BLaER1 treated with 17β-estradiol and CSF1 and Interleukin-3, amounts not matched to agents 10 nM and 100 nM (cell line): ENCODE measurements around the gene ROR2.

Source experiments
- H3K27ac ChIP-seq, 11 experiments: shearing (Covaris generic); formaldehyde crosslinking; 2 replicates each; pipeline ENCODE4 v1.8.1; 2022
- H3K27me3 ChIP-seq, 11 experiments: shearing (Covaris generic); formaldehyde crosslinking; 2 replicates each; pipeline ENCODE4 v1.8.1; 2022
- H3K36me3 ChIP-seq, 11 experiments: shearing (Covaris generic); formaldehyde crosslinking; 2 replicates each; pipeline ENCODE4 v1.8.1; 2022
- H3K4me1 ChIP-seq, 10 experiments: shearing (Covaris generic); formaldehyde crosslinking; 2 replicates each; pipeline ENCODE4 v1.8.1; 2022
- H3K4me2 ChIP-seq, 11 experiments: shearing (Covaris generic); formaldehyde crosslinking; 2 replicates each; pipeline ENCODE4 v1.8.1; 2022
- H3K4me3 ChIP-seq, 10 experiments: shearing (Covaris generic); formaldehyde crosslinking; 2 replicates each; pipeline ENCODE4 v1.8.1; 2022
- H3K9ac ChIP-seq, 11 experiments: shearing (Covaris generic); formaldehyde crosslinking; 2 replicates each; pipeline ENCODE4 v1.8.1; 2022
- H3K9me3 ChIP-seq, 11 experiments: shearing (Covaris generic); formaldehyde crosslinking; replicated peaks in 1 of 11; 2 replicates each; pipeline ENCODE4 v1.8.1; 2022
- H4K20me1 ChIP-seq, 11 experiments: shearing (Covaris generic); formaldehyde crosslinking; 2 replicates each; pipeline ENCODE4 v1.8.1; 2022
- Cebpa-rat ChIP-seq, 11 experiments: shearing (Covaris generic); IDR thresholded peaks; 2 replicates each; pipeline ENCODE4 v1.8.1; 2022

ROR2 gene

DNA sequence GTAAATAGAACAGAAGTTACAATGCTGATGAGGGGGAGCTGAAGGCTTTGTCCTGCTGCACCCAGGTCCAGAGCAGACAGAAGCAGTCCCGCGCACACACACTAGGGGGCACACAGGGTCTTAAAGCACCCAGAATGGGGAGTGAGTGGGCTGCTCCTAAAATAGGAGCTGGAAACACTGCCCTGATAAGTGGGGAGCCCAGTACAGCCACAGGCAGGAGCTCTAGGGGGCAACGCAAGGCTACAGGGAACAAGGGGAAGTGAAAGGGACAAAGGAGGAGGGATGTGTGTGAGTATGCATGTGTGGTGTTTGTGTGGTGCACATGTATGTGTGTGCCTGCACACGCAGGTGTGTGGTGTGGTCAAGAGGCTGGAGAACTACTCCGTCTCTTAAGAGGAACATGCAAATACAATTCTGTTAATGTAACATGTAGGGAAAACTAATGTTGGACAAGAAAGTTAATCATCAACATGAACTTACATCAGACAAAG, 191.5 kb downstream of the ROR2 start:
- no peak overlapping the region for H3K4me2 ChIP-seq
- H3K27ac ChIP-seq, result no peak overlapping the region
- H3K27me3 ChIP-seq, result no peaks in the 10 kb centered on the region
- no peaks in the 10 kb centered on the region for H3K9me3 ChIP-seq
- no peaks in the 10 kb centered on the region for H3K36me3 ChIP-seq
- no peak for TF ChIP-seq Cebpa-rat (IDR thresholded peaks at IDR 0.05)
- no peaks in the 10 kb centered on the region for H4K20me1 ChIP-seq
- no peaks in the 10 kb centered on the region for H3K4me1 ChIP-seq
- H3K4me3 ChIP-seq, result no peak overlapping the region
- H3K9ac ChIP-seq, result no peak overlapping the region

DNA sequence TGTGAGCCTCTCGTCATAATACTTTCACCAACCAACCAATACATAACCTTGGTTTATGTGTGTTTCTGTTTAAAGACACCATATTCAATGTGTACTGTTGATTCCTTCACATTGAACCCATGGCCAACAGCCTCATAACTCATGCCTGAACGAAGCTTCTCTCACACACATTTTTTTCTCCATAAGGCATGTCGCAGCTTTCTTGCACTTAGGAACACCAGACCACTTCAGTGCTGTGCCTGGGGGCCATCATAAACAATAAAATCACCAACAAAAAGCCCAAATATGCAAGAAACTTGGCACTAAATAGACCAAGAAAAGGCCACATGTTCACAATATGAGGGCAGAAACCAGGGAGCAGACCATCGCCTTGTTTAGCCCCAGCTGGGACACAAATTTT, 192.2 kb downstream of the ROR2 start:
- no peak for TF ChIP-seq Cebpa-rat (IDR thresholded peaks at IDR 0.05)
- Histone ChIP-seq H3K27ac (no peak overlapping the region), H3K4me3 (no peak overlapping the region), H3K36me3 (no peaks in the 10 kb centered on the region), H3K9ac (no peak overlapping the region), H3K4me1 (no peaks in the 10 kb centered on the region), H3K27me3 (no peaks in the 10 kb centered on the region), H3K4me2 (no peak overlapping the region), H4K20me1 (no peaks in the 10 kb centered on the region), H3K9me3 (no peaks in the 10 kb centered on the region)

DNA sequence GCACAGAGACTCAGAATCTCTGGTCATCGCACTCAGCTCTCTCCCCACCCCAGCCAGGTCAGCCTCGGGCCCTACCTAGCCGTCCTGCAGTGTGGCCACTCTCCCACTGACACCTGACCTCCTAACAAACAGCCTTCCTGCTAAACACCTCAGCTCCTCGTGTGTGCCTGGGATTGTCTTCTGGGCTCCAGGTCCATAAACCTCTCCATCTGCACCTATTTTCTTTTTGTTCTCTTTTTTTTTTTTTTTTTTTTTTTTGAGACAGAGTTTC, 193.6 kb downstream of the ROR2 start:
- no peak overlapping the region for H3K27ac ChIP-seq
- no peaks in the 10 kb centered on the region for H3K36me3 ChIP-seq
- H3K4me3 ChIP-seq, result no peak overlapping the region
- TF ChIP-seq Cebpa-rat (IDR thresholded peaks at IDR 0.05), result no peak
- H3K9ac ChIP-seq, result no peak overlapping the region
- no peaks in the 10 kb centered on the region for H3K27me3 ChIP-seq
- no peaks in the 10 kb centered on the region for H3K9me3 ChIP-seq
- no peak overlapping the region for H3K4me2 ChIP-seq
- H3K4me1 ChIP-seq, result no peaks in the 10 kb centered on the region
- H4K20me1 ChIP-seq, result no peaks in the 10 kb centered on the region

DNA sequence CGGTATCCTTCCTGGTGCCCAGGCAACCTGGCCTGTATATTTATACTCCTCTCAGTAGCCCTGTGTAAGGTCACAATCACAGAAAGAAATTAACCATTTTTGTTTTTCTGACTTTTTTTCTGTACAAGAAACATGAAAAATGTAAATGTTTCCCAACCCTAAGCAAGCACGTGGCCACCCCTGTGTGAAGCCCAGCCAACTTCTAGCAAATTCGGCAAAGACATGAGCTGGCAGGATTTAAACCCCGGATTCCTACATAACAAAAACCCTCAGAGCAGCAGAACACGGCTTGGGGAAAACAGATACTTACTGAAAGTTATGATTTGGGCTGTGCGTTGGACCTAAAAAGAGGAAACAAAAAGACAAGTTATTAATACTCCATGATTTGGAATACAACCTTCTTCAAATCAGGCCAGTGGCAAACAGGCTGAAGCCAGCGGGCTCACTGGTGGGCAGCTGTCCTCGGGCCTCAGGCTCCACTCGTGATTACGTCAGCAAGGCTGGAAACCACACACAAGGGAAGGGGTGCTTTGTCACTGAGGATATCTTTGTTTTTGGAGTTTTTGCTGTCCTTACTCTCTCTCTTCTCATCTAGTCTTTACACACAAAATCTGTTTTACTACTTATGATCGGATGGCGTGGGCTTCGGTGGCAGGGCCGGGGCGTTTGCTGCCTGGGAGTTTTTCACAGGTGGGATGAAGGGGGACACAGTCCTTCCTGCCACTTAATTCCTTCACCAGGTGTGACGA, 194.1 kb downstream of the ROR2 start:
- Histone ChIP-seq H3K4me3 (no peak overlapping the region), H3K4me2 (no peak overlapping the region), H4K20me1 (no peaks in the 10 kb centered on the region), H3K27me3 (no peaks in the 10 kb centered on the region), H3K27ac (no peak overlapping the region), H3K4me1 (no peaks in the 10 kb centered on the region), H3K36me3 (no peaks in the 10 kb centered on the region), H3K9ac (no peak overlapping the region), H3K9me3 (no peaks in the 10 kb centered on the region)
- TF ChIP-seq Cebpa-rat (IDR thresholded peaks at IDR 0.05), result no peak

DNA sequence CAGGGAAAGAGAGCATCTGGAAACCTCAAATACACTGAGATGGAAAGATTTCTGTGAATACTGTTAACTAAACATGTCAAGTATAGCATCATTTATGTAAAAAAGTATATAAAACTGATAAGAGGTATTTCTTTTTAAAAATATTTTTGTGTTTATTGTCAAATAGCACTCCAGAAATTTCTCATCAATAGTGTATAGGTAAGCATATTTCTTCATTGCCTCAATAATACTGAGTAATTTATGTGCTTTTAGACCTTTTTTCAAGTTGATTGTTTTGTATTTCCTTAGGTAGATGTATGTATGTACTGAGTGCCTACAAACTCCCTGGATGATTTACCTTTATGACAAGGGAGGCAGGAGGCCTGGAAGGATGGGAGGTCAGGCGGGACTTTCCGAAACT, 196.3 kb downstream of the ROR2 start:
- TF ChIP-seq Cebpa-rat (IDR thresholded peaks at IDR 0.05), result no peak
- Histone ChIP-seq H3K36me3 (no peaks in the 10 kb centered on the region), H3K4me1 (no peaks in the 10 kb centered on the region), H4K20me1 (no peaks in the 10 kb centered on the region), H3K9ac (no peak overlapping the region), H3K27ac (no peak overlapping the region), H3K4me3 (no peak overlapping the region), H3K9me3 (no peaks in the 10 kb centered on the region), H3K27me3 (no peaks in the 10 kb centered on the region), H3K4me2 (no peak overlapping the region)

DNA sequence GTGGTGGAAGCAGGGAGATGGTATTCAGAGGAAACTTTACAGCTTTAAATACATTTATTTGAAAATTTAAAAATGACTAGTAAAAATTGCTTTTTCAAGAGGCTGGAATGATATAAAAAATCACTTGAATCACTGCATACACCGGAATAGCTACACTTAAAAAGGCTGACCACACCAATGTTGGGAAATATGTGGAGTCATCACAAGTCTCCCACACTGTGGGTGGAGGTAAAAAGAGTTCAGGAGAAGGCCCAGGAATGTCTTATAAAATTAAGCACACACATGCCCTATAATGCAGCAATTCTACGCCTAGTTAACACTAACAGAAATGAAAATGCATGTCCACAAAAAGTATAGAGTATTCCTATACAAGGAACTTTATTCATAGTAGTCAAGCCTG, 198.1 kb downstream of the ROR2 start:
- H4K20me1 ChIP-seq, result no peaks in the 10 kb centered on the region
- H3K27me3 ChIP-seq, result no peaks in the 10 kb centered on the region
- no peak overlapping the region for H3K4me3 ChIP-seq
- no peak overlapping the region for H3K4me2 ChIP-seq
- no peaks in the 10 kb centered on the region for H3K36me3 ChIP-seq
- H3K27ac ChIP-seq, result no peak overlapping the region
- peaks cover 0 to 8% (median 0%) of the 10 kb centered on the region in 10 experiments; a peak in 5 of 20 replicates for H3K4me1 ChIP-seq
- no peaks in the 10 kb centered on the region for H3K9me3 ChIP-seq
- no peak for TF ChIP-seq Cebpa-rat (IDR thresholded peaks at IDR 0.05)
- H3K9ac ChIP-seq, result no peak overlapping the region

DNA sequence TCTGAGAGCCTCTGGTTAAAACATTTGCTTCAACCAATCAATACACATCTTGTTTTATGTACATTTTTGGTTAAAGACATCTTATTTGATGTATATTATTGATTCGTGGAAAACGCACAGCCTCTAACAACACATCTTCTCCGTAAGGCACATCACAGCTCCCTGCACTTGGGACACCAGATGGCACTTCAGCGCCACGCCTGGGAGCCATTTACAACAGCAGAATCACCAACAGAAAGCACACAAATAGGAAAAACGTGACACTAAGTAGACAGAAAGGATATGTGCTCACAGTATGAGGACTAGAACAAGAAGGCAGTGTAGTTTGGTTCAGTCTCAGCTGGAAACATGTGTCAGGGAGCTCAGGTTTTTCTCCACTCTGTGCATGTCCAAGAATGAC, 199.7 kb downstream of the ROR2 start:
- no peak overlapping the region for H3K4me2 ChIP-seq
- TF ChIP-seq Cebpa-rat (IDR thresholded peaks at IDR 0.05), result no peak
- H3K4me1 ChIP-seq, result peaks cover 0 to 8% (median 0%) of the 10 kb centered on the region in 10 experiments; a peak in 5 of 20 replicates
- H3K27me3 ChIP-seq, result no peaks in the 10 kb centered on the region
- H3K4me3 ChIP-seq, result no peak overlapping the region
- H4K20me1 ChIP-seq, result no peaks in the 10 kb centered on the region
- no peak overlapping the region for H3K9ac ChIP-seq
- H3K27ac ChIP-seq, result no peak overlapping the region
- no peaks in the 10 kb centered on the region for H3K36me3 ChIP-seq
- no peaks in the 10 kb centered on the region for H3K9me3 ChIP-seq

DNA sequence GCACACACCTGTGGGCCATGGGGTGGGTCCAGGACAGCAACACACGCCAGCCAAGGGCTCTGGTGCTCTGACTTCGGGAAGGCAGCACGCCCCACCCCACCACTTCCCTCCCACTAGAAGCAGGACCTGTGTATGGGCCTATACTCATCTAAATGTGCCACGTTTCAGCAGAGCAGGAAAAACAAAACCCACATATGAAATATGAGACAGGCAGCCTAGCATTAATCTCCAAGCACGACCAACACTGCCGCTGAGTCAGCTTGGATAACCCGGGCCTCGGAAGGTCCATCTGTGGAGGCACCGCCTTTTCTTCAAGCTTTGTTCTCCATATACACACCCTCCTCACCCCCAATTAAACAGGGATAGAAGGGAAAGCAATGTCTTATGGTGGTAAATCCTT, 203.1 kb downstream of the ROR2 start:
- no peaks in the 10 kb centered on the region for H3K36me3 ChIP-seq
- no peaks in the 10 kb centered on the region for H4K20me1 ChIP-seq
- H3K4me2 ChIP-seq, result peak overlapping the region in 1 of 11 experiments; percentile 24; a peak in 1 of 22 replicates
- peaks cover 0 to 8% (median 0%) of the 10 kb centered on the region in 10 experiments; a peak in 5 of 20 replicates for H3K4me1 ChIP-seq
- H3K27me3 ChIP-seq, result no peaks in the 10 kb centered on the region
- H3K4me3 ChIP-seq, result no peak overlapping the region
- no peak overlapping the region for H3K27ac ChIP-seq
- TF ChIP-seq Cebpa-rat (IDR thresholded peaks at IDR 0.05), result no peak
- H3K9ac ChIP-seq, result no peak overlapping the region
- H3K9me3 ChIP-seq, result no peaks in the 10 kb centered on the region

DNA sequence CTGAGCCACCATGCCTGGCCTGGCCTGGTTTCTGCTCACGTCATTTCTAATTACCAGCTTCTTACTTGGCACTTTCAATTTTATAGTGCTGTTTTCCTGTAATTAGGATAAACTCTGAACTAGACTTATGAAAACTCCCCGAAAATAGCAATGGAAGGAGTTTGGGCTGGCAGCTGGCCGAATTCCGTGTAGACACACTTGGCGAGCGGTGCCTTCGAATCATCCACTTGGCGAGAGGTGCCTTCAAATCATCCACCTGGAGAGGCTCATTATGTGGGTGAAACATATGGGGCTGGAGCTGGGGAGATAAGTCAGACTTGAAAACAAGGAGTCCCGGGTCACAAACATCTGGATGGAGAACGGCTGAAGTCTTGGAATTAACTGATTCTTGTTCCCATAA, 203.7 kb downstream of the ROR2 start:
- no peak overlapping the region for H3K4me2 ChIP-seq
- no peaks in the 10 kb centered on the region for H3K9me3 ChIP-seq
- H3K9ac ChIP-seq, result no peak overlapping the region
- no peak for TF ChIP-seq Cebpa-rat (IDR thresholded peaks at IDR 0.05)
- H4K20me1 ChIP-seq, result no peaks in the 10 kb centered on the region
- H3K36me3 ChIP-seq, result no peaks in the 10 kb centered on the region
- H3K4me1 ChIP-seq, result peaks cover 0 to 8% (median 0%) of the 10 kb centered on the region in 10 experiments; a peak in 5 of 20 replicates
- no peak overlapping the region for H3K27ac ChIP-seq
- H3K4me3 ChIP-seq, result no peak overlapping the region
- no peaks in the 10 kb centered on the region for H3K27me3 ChIP-seq

DNA sequence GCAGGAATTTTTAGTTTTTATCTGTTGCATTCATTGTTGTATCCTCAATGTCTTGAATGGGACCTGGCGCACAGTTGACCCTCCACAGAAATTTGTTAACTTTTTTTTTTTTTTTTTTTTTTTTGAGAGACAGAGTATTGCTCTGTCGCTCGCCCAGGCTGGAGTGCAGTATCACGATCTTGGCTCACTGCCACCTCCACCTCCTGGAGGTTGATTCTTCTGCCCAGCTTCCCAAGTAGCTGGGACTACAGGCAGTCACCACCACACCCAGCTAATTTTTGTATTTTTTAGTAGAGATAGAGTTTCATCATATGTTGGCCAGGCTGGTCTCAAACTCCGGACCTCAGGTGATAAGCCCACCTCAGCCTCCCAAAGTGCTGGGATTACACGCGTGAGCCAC, 205.9 kb downstream of the ROR2 start:
- no peak overlapping the region for H3K4me2 ChIP-seq
- no peaks in the 10 kb centered on the region for H3K27me3 ChIP-seq
- H3K4me3 ChIP-seq, result no peak overlapping the region
- H4K20me1 ChIP-seq, result no peaks in the 10 kb centered on the region
- TF ChIP-seq Cebpa-rat (IDR thresholded peaks at IDR 0.05), result no peak
- no peaks in the 10 kb centered on the region for H3K36me3 ChIP-seq
- peaks cover 0 to 8% (median 0%) of the 10 kb centered on the region in 10 experiments; a peak in 5 of 20 replicates for H3K4me1 ChIP-seq
- H3K27ac ChIP-seq, result no peak overlapping the region
- H3K9ac ChIP-seq, result no peak overlapping the region
- H3K9me3 ChIP-seq, result no peaks in the 10 kb centered on the region
